ENCODE measurements around the gene SPDEF.

Gene SPDEF

DNA sequence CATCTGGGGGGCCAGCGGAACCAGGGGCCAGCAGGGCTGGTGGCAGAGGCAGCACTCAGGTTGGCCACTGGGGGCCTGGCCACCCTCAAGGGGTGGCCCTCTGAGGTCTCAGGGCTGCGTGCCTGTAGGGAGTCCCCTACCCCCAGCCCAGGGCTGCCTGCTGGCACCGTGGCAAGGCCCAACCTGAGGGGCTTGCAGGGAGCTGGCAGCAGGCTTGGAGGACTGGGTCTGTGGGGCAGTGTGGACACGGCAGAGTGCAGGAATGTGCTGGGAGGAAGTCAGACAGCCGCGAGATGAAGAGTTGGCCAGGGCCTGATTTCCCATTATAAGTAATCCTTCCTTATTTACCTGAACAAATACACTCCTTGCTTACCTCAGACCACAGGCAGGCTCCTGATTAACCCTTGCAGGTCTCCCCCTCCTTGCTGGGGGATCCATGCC lies at the start of gene SPDEF:
Gene SPDEF (minus strand): TSS at position 299 of the 441 bp plus-strand sequence. CDS start 11,874 bp downstream, outside the sequence.
- peak; percentile 2 for DNase-seq

GRCh38 chr6:34603707-34604106 lies 47.6 kb upstream of the SPDEF start:
- no peak for DNase-seq

- DNase-seq = peak; percentile 4
Observed at GRCh38 chr6:34602318-34603111, 46.4 kb upstream of the SPDEF start.

DNA sequence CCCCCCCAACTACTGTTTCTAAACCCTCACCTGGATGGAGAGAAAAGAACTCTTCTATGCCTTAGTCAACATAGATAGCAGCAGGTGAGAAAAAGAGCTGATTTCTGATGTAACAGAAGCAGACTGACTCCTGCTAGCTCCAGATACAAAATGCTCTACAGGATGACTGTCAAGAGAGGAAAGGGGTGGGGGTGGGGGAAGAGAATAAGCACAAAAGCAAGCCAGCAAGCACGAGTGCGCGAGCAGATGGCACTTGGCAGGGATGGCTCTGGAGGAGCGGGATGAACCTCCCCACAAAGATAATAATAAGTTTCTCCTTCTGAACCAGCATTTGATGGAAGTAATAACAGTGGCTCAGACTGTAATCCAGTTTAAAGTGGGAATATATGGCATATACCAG lies 45.6 kb upstream of the SPDEF start:
- DNase-seq = no peak

- DNase-seq = no peak
Observed at GRCh38 chr6:34600796-34601195, 44.7 kb upstream of the SPDEF start.

DNA sequence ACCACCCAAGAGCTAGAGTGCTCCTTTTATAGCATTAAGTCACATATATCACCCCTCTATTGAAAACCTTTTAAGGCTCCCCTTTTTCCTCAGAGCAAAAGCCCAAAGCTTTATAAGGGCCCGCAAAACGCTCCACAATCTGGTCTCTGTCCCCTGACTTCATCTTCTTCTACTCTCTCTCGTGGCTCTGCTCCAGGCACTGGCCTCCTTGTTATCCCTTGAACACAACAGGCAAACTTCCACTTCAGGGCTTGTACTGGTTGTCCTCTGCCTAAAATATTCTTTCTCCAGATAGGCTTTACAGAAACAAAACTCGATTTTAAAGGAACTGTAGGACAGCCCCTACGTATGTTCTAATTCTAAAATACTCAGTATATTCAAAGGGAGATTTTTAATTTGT lies 44.0 kb upstream of the SPDEF start:
- DNase-seq = no peak

- no peak for DNase-seq
Observed at GRCh38 chr6:34598712-34599111, 42.6 kb upstream of the SPDEF start.

- DNase-seq = no peak
Observed at GRCh38 chr6:34597605-34598353, 41.6 kb upstream of the SPDEF start.

GRCh38 chr6:34596798-34597197 lies 40.7 kb upstream of the SPDEF start:
- DNase-seq = no peak

- no peak for DNase-seq
Observed at GRCh38 chr6:34595332-34596184, 39.4 kb upstream of the SPDEF start.

DNA sequence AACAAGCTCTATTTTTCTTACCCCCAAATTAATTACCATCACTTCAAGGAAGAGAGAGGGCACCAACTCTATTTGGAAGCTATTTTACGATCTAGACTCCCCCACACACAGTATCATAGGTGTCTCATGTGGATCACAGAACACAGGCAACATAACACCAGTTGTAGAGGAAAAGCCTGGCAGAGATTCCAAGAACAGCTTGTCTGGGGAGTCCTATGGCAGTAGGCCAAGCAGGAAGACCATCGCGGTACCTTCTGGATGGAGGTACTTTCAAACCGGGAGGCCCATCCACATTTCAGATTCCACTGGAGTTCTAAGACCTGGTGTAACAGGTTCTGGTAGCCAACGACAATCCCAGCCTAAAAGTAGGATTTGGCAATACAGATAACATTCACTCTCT lies 37.6 kb upstream of the SPDEF start:
- no peak for DNase-seq

- no peak for DNase-seq
Observed at GRCh38 chr6:34592208-34592952, 36.3 kb upstream of the SPDEF start.

GRCh38 chr6:34589691-34590090 lies 33.6 kb upstream of the SPDEF start:
- DNase-seq = no peak

GRCh38 chr6:34589140-34589539 lies 33.0 kb upstream of the SPDEF start:
- DNase-seq = no peak

DNA sequence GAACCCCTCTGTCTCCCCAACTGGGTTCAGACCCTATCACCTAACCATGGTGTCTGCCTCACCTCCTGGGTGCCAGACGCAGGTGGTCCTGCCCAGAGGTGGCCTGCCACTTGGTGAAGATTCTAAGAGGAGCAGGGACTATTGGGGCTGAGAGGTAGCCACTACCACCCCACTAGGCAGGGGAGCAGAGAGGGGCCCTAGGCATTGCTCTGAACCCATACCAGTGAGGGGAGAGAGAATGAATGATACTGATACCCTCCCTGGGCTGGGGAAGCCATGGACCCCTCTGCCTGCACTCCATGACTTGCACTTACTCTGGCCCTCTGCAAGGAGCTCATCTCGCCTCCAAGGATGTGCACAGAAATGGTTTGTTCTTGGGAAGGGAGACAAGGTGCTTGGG lies 31.7 kb upstream of the SPDEF start:
- DNase-seq = no peak

DNA sequence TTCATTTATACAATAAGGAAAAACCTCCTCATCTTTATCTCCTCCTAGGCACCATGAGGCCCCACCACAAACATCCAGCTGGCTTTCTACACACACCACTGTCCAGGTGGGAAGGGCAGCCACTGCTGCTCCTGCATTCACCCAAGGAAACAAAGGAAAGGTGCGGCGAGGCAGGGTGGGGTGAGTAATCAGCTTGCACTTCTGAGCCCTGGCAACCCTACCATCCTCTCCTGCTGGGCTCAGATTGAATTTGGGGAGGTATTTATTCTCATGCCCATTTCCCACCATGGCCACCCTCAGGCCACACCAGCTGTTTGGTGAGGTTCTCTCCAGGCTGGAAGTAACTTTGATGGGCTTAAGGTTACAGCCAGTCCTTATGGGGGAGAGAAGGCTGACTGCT lies 31.2 kb upstream of the SPDEF start:
- no peak for DNase-seq

GRCh38 chr6:34586327-34587040 lies 30.4 kb upstream of the SPDEF start:
- no peak for DNase-seq

- no peak for DNase-seq
Observed at GRCh38 chr6:34585512-34586061, 29.5 kb upstream of the SPDEF start.

DNA sequence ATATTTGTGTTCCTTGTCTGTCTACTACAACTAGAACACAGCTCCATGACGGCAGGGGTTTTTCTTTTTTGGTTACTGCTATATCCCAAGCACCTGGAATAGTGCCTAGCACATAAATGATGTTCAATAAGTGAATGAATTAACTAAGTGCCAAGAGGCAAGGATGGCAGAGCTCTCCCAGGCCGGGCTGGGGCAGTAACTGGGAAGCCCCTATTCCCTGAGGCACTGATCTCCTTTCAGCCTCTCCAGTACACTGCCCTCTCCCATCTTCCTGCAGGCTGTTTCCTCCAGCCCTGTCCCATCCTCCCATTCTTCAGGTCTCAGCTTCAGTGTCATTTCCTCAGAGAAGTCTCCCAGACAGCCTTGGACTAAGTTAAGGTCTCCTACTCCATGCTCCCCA lies 29.0 kb upstream of the SPDEF start:
- DNase-seq = no peak

- DNase-seq = no peak
Observed at GRCh38 chr6:34584694-34585093, 28.6 kb upstream of the SPDEF start.

DNA sequence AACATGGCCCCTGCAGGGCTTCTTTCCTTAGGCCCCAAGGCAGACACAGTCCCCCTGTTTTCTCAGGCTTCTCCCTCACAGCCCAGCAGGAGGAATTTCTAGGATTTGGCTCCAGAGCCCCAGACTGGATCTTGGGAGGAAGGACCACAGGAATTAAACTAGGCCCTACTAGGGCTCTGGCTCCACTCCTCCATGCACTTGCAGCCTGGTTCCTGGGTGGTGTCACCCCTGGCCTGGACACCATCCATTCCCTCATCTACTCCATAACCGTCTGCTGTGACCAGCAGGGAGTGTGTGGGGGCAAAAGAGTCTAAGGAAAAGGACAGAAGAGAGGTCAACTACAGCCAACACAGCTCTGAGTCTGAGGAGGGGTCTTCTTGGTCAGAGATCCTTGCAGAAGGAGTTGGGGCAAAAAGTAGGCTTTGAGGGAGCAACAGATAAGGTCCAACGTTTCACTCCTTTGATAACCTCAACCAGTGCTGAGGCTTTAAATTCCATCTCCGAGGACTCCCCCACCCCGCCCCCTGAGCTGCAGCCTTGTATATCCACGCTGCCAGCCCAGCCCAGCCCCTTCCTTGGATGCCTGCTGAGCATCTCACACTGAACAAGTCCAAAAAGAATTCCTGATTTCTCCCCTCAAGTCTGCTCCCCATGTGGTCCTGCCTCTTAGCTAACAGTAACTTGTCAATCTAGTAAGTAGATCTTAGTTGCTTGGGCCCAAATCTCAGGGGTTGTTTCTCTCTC lies 27.9 kb upstream of the SPDEF start:
- DNase-seq = no peak
